Skin of body (tissue), 2 donors: Measurements from ENCODE around the gene NOTO. TPM values are rescaled to one million over a fixed set of nuclear protein-coding genes. Genes with fewer than 3 reads are reported as not detected.

Experiments
- DNase-seq: peaks from one replicate; lab custom pipeline; 2025; lab: John Stamatoyannopoulos, UW
- total RNA-seq: library from RNA; depleted of rRNA; stranded (reverse); fragments of >200 nt; gene quantifications from one replicate; pipeline ENCODE4 v1.2.3, GENCODE V29; 2014

The NOTO gene
- total RNA-seq, 1 donor from 2014 or later = not detected

- no peak for DNase-seq
Measured at GRCh38 chr2:73257425-73258125, 55.2 kb downstream of the NOTO start.

- DNase-seq = no peak
Measured at GRCh38 chr2:73258186-73258912, 56.0 kb downstream of the NOTO start.

- DNase-seq = no peak
Measured at GRCh38 chr2:73258913-73259215, 56.5 kb downstream of the NOTO start.

GRCh38 chr2:73259276-73259675 is 56.9 kb downstream of the NOTO start:
- no peak for DNase-seq

- DNase-seq = no peak
Measured at GRCh38 chr2:73259704-73260337, 57.4 kb downstream of the NOTO start.

- no peak for DNase-seq
Measured at GRCh38 chr2:73260338-73260984, 58.1 kb downstream of the NOTO start.

Other genes starting within 250 kb of the NOTO start
- 5.1 TPM for gene SFXN5, start 130.9 kb upstream of the NOTO start, total RNA-seq
- gene RAB11FIP5, start 89.6 kb upstream of the NOTO start, total RNA-seq = 9.9 TPM
- 15.3 TPM for gene SMYD5, start 11.7 kb downstream of the NOTO start, total RNA-seq
- 9.0 TPM for gene PRADC1, start 30.7 kb downstream of the NOTO start, total RNA-seq
- gene CCT7, start 31.7 kb downstream of the NOTO start, total RNA-seq = 124 TPM
- 0.79 TPM for gene FBXO41, start 81.9 kb downstream of the NOTO start, total RNA-seq
- 0.10 TPM for gene EGR4, start 91.0 kb downstream of the NOTO start, total RNA-seq
- gene ALMS1, start 183.3 kb downstream of the NOTO start, total RNA-seq = 30.8 TPM